Measurements from ENCODE around the gene NEU4.
"Not testable (repeated sequence)": the region's sequence is repeated elsewhere in the genome, so short reads cannot be mapped to it uniquely, and the experiment has no call there.

Gene NEU4

GRCh38 chr2:241775223-241776177 is 33.5 kb upstream of the NEU4 start:
- DNase-seq = no peak

- DNase-seq = no peak
Measured at GRCh38 chr2:241776336-241777169, 32.4 kb upstream of the NEU4 start, which contains the start of gene GAL3ST2. GAL3ST2 (plus strand) TSS chr2:241776822; CDS start chr2:241776956, 134 bp downstream.

GRCh38 chr2:241777170-241777685 is 31.8 kb upstream of the NEU4 start:
- no peak for DNase-seq

GRCh38 chr2:241777686-241778627 is 31.0 kb upstream of the NEU4 start:
- no peak for DNase-seq

- no peak for DNase-seq
Measured at GRCh38 chr2:241780939-241781569, 27.9 kb upstream of the NEU4 start.

GRCh38 chr2:241782053-241782452 is 26.9 kb upstream of the NEU4 start:
- DNase-seq = not testable (repeated sequence)

- no peak for DNase-seq
Measured at GRCh38 chr2:241788135-241788534, 20.9 kb upstream of the NEU4 start.

GRCh38 chr2:241788572-241788971 is 20.4 kb upstream of the NEU4 start:
- no peak for DNase-seq

GRCh38 chr2:241791385-241791784 is 17.6 kb upstream of the NEU4 start:
- DNase-seq = not testable (repeated sequence)

- no peak for DNase-seq
Measured at GRCh38 chr2:241793385-241793784, 15.6 kb upstream of the NEU4 start.

GRCh38 chr2:241794250-241794823 is 14.7 kb upstream of the NEU4 start:
- DNase-seq = no peak

- no peak for DNase-seq
Measured at GRCh38 chr2:241795021-241795999, 13.7 kb upstream of the NEU4 start.

GRCh38 chr2:241796209-241796608 is 12.8 kb upstream of the NEU4 start:
- no peak for DNase-seq

GRCh38 chr2:241796610-241797138 is 12.3 kb upstream of the NEU4 start:
- no peak for DNase-seq

GRCh38 chr2:241797441-241798080 is 11.4 kb upstream of the NEU4 start:
- DNase-seq = no peak

GRCh38 chr2:241798081-241798630 is 10.8 kb upstream of the NEU4 start:
- no peak for DNase-seq

- no peak for DNase-seq
Measured at GRCh38 chr2:241798631-241799521, 10.1 kb upstream of the NEU4 start.

Data from CD4-positive, alpha-beta T cell treated with Interferon gamma for 1 hour (primary cell).